Measurements from ENCODE around the gene DIP2C. TPM values are rescaled to one million over a fixed set of nuclear protein-coding genes. Genes with fewer than 3 reads are reported as not detected.

DIP2C gene
- total and polyA plus RNA-seq, 2 donors (not counting 1 experiment from before 2014, with no cell fraction given) = 1.3 to 1.9 TPM

GRCh38 chr10:523925-524324 is 165.5 kb downstream of the DIP2C start:
- no peaks in the 10 kb centered on the region for H3K36me3 ChIP-seq (replicated peaks in 1 of 2; ENCODE audit: control extremely low read depth in 1 of 2, control insufficient read depth in 1 of 2, extremely low read depth in 1 of 2, insufficient read depth in 2 of 2, low read length in 1 of 2)
- peaks cover 0 to 4% (median 0%) of the 10 kb centered on the region in 4 experiments for H3K27me3 ChIP-seq (replicated peaks in 1 of 4; ENCODE audit: control extremely low read depth in 1 of 4, control insufficient read depth in 3 of 4, insufficient read depth in 4 of 4, low read length in 3 of 4)
- CTCF ChIA-PET = interaction anchor here (2.1 kb wide), 1 partner anchor 12 kb away, joined by 4 read pairs; no protein-coding TSS in a partner anchor
- POLR2A ChIA-PET = no interaction called here
- 81% methylated on average over 6 of the region's 8 CpGs for WGBS (ENCODE audit: insufficient coverage)
- Mint-ChIP-seq H3K4me1 (peaks cover 1% of the 10 kb centered on the region), H3K27ac (no peak overlapping the region), H3K9me3 (ENCODE audit: insufficient read depth) (no peaks in the 10 kb centered on the region), H3K4me3 (no peak overlapping the region), H3K27me3 (peaks cover 33% of the 10 kb centered on the region)
- no peaks in the 10 kb centered on the region for H3K9me3 ChIP-seq (ENCODE audit: control extremely low read depth in 1 of 3, control insufficient read depth in 2 of 3, insufficient read depth in 1 of 3, low read length in 2 of 3)
- no peak overlapping the region for H3K4me3 ChIP-seq (ENCODE audit: control extremely low read depth in 1 of 5, extremely low read depth in 1 of 5, insufficient read depth in 1 of 5, low read depth in 2 of 5, low read length in 4 of 5)
- no peaks in the 10 kb centered on the region for H3K4me1 ChIP-seq (ENCODE audit: control insufficient read depth in 2 of 2, insufficient read depth in 2 of 2, low read length in 2 of 2)
- intact Hi-C loops (cut with micrococcal nuclease) = no loop called here
- no peak for TF ChIP-seq EZH2 (IDR thresholded peaks at IDR 0.05; ENCODE audit: borderline replicate concordance, insufficient read depth, low read depth, low read length, poor library complexity, severe bottlenecking)
- TF ChIP-seq CTCF (IDR thresholded peaks at IDR 0.05) = no peak
- H3K79me2 ChIP-seq (ENCODE audit: control insufficient read depth, insufficient read depth, low read length) = no peaks in the 10 kb centered on the region
- no peak for DNase-seq
- no peak overlapping the region for H3K27ac ChIP-seq (ENCODE audit: low read length in 2 of 2)
- no peak overlapping the region for H3K4me2 ChIP-seq (replicated peaks; ENCODE audit: low read depth, low read length, poor library complexity, severe bottlenecking)
- no peak overlapping the region for H3K9ac ChIP-seq (ENCODE audit: low read length)
- no peak overlapping the region for H2AFZ ChIP-seq (ENCODE audit: insufficient read depth, low read depth, low read length, poor library complexity, severe bottlenecking)
- ATAC-seq (ENCODE audit: low read depth) = no peak
- no peaks in the 10 kb centered on the region for H4K20me1 ChIP-seq (ENCODE audit: control insufficient read depth, insufficient read depth, low read length, poor library complexity, severe bottlenecking)

GRCh38 chr10:522350-522749 is 167.1 kb downstream of the DIP2C start:
- Mint-ChIP-seq H3K4me1 (peaks cover 1% of the 10 kb centered on the region), H3K9me3 (ENCODE audit: insufficient read depth) (no peaks in the 10 kb centered on the region), H3K27me3 (peaks cover 39% of the 10 kb centered on the region), H3K27ac (no peak overlapping the region), H3K4me3 (no peak overlapping the region)
- CTCF ChIA-PET = no interaction called here
- Histone ChIP-seq H3K27me3 (replicated peaks in 1 of 4; ENCODE audit: control extremely low read depth in 1 of 4, control insufficient read depth in 3 of 4, insufficient read depth in 4 of 4, low read length in 3 of 4) (peaks cover 0 to 4% (median 0%) of the 10 kb centered on the region in 4 experiments), H3K36me3 (replicated peaks in 1 of 2; ENCODE audit: control extremely low read depth in 1 of 2, control insufficient read depth in 1 of 2, extremely low read depth in 1 of 2, insufficient read depth in 2 of 2, low read length in 1 of 2) (no peaks in the 10 kb centered on the region), H3K4me2 (replicated peaks; ENCODE audit: low read depth, low read length, poor library complexity, severe bottlenecking) (no peak overlapping the region), H3K27ac (ENCODE audit: low read length in 2 of 2) (no peak overlapping the region), H3K4me1 (ENCODE audit: control insufficient read depth in 2 of 2, insufficient read depth in 2 of 2, low read length in 2 of 2) (no peaks in the 10 kb centered on the region), H4K20me1 (ENCODE audit: control insufficient read depth, insufficient read depth, low read length, poor library complexity, severe bottlenecking) (no peaks in the 10 kb centered on the region), H2AFZ (ENCODE audit: insufficient read depth, low read depth, low read length, poor library complexity, severe bottlenecking) (no peak overlapping the region), H3K79me2 (ENCODE audit: control insufficient read depth, insufficient read depth, low read length) (no peaks in the 10 kb centered on the region), H3K9ac (ENCODE audit: low read length) (no peak overlapping the region), H3K9me3 (ENCODE audit: control extremely low read depth in 1 of 3, control insufficient read depth in 2 of 3, insufficient read depth in 1 of 3, low read length in 2 of 3) (no peaks in the 10 kb centered on the region), H3K4me3 (ENCODE audit: control extremely low read depth in 1 of 5, extremely low read depth in 1 of 5, insufficient read depth in 1 of 5, low read depth in 2 of 5, low read length in 4 of 5) (no peak overlapping the region)
- DNase-seq = no peak
- no peak for TF ChIP-seq CTCF (IDR thresholded peaks at IDR 0.05)
- no peak for ATAC-seq (ENCODE audit: low read depth)
- WGBS (ENCODE audit: insufficient coverage) = 89% methylated on average over 12 of the region's 13 CpGs
- intact Hi-C loops (cut with micrococcal nuclease) = no loop called here
- POLR2A ChIA-PET = no interaction called here
